ENCODE results near the gene PLK3.
"Not testable (repeated sequence)": the region's sequence is repeated elsewhere in the genome, so short reads cannot be mapped to it uniquely, and the experiment has no call there.

Gene PLK3

DNA sequence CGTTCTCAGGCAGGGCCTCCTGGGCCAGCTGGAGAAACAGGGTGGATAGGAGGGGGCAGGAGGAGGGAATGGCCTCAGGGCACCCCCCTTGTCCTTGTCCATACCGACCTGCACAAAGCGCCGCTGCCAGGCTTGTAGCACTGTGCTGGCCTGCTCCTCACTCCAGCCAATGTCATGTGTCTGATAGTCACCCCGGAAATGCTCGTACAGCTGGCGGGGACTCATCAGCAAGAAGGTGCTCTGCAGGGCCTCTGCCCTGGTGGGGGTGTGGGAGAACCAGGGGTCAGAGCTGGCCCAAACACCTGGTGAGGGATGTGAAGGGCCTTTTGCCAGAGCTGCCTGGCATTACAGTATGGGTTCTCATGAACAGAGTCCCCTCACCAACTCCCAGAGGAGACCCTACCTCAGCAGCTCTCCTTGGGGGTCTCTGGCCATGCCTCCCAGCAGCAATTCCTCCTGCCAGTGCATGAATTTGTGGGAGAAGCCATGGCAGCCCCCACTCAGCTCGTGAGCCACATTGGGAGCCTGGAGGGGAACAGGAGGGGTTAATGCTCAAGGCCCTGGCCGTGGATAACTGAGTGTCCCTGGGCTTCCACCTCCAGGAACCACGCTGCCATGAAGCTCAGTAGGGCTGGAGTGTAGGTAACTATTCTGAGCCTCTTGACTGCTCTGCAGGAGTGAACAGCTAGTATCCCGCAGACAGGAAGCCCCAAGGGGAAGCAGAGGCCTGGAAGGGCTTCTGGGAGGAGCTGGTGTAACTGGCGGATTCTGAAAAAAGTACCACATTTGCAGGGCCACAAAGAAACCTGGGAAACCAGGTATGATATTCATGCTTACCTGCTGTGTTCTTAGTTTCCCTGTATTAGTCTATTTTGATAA, 29.6 kb downstream of the PLK3 start:
- no peak for DNase-seq

DNA sequence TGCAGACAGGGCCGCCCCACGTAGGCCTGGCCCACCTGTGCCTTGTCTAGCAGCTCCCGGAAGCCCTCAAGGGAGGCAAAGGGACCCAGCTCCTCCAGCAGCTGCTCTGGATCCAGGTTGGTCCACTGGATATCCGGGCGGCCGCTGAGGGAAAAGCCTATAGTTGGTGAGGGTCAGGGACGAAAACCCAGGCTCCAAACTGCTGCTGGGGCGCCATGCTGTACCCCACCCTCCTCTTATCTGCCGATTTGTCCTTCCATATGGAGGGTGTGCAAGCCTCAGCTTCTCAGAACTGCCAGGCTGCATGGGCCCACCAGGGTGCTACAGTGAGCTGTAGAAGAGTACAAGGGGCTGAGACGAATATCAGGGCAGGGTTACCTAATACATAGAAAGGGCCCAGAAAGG, 30.7 kb downstream of the PLK3 start:
- no peak for DNase-seq

DNA sequence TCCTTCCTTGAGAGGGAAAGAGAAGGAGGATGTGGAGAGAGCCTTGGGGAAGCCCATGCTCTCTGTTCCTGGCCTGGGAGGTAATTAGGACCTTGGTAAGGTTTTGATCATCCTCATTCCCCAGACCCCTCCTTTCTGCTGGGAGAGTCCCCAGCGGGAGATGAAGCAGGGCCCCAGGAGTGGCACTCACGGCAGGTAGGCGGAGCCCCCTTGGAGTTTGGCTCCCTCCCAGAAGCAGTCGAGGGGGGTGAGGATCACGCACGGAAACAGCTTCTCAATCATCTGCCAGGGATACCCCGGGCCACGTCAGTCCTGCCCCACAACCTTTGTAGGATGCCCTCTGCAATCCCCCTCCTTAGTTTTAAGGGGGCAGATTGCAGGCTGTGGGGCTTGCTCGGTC, 31.3 kb downstream of the PLK3 start:
- DNase-seq: no peak

DNA sequence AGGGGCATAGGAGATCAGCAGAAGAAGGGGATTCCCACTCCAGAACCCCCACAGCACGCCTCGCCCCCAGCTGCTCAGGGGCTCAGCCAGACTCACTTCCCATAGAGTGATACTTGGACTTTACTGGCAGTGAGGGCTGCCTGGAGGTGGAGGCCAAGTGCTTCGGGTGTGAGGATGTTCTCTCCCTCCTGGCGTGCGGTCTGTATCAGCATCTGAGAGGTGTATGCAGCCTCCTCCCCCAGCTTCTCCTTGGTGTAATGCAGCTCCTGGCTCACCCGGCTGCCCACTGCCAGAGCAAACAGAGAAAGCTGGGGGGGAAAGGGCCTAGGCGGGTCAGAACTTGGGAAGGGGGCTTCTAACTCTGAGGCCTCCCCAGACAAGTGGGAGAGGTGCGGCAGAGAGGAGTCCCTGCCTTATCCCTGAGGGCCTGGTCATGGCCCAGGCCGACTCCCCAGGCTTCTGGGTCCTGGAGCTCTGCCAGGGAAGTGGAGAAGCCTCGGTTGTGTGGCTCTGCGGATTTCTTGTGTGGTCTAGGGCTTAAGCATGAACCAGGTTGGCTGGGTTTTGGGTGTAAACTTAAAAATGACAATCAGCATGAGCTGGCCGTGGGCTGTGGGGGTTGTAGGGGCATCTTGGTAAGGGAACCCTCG, 32.0 kb downstream of the PLK3 start:
- no peak for DNase-seq

DNA sequence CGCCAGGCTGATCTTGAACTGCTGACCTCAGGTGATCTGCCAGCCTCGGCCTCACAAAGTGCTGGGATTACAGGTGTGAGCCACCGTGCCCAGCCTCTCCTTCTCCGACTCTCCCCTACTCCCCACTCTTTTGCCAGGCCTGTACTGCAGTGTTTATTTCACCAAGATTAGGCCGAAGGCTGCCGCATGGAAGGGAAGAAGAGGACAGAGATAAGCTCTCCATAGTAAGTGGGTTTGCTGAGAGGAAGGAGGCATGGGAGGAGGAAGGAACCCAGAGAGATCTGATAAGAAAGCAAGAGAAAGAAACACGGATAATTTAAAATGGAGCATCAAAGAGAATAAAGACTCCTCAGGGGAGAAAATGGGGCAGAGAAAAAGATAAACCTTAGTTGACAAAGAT, 34.2 kb downstream of the PLK3 start:
- DNase-seq: no peak

DNA sequence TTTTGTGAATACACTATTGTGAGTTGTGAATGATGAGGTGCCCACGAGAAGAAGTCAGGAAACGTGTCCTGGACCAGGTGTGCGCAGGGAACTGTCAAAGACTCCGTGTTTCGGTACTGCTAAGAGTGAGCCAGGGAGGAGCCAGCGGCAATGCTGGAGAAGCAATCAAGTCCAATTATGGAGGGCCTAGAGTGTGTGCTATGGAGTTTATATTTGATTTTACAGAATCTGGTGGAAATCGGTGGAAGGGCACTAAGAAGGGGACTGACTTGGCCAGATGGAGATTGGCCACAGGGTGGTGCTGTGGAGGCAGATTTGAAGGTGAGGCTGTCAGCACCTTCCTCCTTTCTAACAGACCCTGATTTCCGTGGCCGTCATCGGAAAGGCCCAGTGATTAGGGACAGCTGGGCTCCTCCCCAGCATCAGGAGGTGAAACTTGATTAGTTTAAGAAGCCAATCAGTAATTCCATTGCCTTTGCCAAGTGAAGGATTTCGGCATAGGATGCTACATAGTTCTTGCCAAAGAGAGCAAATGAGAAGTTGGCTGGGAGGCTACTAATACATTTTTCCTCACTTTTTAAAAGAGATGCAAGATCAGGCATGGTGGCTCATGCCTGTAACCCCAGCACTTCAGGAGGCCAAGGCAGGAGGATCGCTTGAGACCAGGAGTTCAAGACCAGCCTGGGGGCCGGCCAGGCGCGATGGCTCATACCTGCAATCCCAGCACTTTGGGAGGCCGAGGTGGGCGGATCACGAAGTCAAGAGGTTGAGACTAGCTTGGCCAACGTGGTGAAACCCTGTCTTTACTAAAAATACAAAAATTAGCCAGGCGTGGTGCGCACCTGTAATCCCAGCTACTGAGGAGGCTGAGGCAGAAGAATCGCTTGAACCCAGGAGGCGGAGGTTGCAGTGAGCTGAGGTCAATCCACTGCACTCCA, 35.8 kb downstream of the PLK3 start:
- DNase-seq: peak; percentile 88

DNA sequence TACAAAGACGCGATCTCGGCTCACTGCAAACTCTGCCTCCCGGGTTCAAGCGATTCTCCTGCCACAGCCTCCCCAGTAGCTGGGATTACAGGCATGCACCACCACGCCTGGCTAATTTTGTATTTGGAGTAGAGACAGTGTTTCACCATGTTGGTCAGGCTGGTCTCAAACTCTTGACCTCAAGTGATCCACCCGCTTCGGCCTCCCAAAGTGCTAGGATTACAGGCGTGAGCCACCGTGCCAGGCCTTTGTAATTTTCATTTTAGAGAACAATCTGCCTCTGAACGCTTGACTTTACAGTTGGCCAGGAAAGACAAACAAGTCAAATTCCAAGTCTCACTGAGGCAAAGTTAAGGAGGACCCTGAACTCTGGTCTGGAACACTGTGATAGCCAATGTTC, 38.1 kb downstream of the PLK3 start:
- DNase-seq: not testable (repeated sequence)

DNA sequence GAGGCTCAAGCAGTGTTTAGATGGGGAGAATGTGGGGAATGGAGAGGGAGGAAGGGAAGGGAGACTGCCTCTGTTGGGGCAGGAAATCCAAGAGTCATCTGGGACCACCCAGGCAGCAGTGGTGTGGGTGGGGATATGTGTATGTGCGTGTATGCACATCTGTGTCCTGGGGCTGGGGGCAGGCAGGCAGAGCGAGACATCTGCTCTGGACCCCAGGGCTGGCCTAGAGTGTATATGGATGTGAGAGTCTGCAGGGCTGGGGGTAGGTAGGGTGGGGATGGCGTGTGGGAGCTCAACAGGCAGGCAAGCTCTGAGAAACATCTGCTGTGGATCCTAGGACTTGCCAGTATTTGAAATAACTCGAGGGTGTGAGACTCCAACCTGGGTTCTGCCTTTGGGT, 39.4 kb downstream of the PLK3 start:
- DNase-seq: no peak

DNA sequence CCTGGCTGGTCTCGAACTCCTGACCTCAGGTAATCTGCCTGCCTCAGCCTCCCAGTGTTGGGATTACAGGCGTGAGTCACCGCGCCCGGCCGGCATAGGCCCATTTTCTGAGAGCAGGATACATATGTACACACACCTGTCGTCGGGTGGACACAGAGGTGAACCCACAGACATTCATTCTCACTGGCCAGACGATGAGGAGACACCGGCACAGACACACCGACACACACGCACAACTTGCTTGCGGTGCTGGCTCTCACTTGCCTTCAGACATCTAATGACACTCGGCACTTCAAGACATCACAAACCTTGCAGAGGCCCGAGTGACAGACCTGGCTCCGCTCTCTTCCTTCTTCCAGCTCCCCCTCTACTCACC, 42.3 kb downstream of the PLK3 start:
- DNase-seq: no peak

DNA sequence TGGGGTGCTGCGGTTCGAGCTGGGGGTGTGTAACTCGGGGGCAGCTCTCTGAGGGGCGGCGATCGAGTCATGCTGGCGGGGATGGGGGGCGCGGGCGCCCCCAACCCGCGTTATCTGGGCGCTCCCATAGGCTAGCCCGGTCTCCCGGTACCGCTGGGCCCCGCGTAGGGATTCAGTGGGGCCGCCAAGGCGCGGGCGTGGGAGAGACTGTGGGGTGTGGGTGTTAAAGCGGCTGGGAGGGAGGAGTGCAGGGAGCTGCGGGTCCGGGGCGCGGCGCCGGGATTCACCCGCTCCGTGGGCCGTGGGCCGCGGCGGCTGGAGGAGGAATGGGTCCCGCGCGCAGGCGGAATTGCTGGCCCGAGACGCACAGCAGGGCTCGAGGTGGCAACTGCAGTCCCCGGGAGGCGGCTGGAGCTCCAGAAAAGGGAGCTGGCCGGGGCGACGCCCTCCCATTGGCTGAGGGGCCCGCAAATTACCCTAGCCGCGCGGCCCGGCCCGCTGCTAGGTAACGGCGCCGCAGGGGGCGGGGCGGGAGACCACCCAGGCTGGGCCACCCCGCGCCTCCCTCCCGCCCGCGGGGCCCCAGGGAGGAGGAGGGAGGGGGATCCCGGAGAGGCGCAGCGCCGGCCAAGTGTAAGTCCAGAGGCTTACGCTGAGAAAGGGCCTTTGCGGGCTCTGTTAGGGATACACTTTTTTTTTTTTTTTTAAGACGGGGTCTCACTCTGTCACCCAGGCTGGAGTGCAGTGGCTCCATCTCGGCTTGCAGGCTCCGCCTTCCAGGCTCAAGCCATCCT, 42.9 kb downstream of the PLK3 start, which contains the start of gene PTCH2:
PTCH2 (minus strand) TSS at position 392 of the 794 bp plus-strand sequence; CDS start at position 71, 321 bp downstream.
- DNase-seq: peak; percentile 9

DNA sequence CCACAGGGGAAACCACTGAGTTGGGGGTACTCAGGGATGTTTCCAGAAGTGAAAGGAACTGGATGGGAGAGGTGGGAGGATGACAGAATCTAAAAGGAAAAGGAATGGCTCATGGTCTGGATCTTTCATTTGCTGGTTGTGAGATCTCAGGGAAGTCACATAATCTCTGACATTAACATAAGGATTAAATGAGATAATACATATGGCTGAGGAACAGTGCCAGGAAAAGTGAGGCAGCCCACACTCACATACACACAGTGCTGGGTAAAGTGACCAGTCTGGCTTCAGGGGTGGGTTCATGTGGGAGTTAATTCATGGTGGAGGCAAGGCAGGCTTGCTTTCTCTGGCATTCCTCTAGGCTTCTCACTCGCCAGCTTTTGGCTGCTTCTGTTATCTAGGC, 46.8 kb downstream of the PLK3 start:
- DNase-seq: no peak

DNA sequence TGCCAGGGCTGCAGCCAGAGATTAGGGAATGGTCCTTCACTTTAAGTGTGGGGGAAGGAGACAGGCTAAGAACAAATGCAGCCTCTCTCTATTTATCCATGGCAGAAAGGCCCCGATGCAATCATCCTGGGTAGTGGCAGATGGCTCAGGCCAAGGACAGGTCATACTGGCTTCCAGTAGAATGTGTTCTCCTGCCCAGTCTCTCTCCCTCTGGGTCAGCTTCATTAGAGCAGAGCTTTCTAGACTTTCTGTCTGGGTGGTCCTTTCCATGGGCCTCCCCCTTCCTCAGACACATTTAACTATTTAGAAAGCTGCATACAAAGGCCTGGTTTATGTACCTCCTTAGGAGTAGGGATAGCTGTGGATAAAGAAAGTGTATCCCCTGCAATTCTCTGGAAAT, 47.7 kb downstream of the PLK3 start:
- DNase-seq: no peak

DNA sequence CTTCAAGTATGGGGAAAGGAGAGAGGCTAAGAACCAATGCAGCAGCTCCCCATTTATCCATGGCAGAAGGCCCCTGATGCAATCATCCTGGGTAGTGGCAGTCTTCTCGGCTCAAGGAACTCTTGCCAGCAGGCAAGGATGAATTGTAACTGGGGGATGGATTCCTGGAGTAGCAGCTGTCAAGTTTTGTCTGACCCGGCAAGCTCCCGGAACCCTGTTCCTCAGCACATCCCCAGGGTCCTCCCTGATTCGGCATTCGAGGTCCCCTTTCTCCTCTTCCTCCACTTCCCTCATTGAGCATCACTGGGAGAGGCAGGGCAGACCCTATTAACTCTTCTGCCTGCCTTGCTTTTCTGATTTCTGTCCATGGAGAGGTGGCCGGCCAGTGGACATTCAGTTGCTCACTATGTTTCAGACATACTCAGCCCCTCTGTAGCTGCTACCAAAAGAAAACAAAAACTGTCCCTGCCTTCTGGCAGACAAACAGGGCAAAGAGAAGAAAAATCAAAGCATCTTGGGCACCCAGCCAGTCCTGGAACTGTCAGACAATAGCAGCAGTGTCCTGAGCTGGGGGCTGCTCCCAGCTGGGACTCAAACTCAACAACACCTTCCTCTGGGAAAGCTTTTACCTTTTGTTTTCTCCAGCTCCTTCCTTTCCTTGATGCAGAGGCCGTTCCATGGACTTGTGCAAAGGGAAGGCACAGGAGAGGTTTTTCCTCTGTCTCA, 48.4 kb downstream of the PLK3 start:
- no peak for DNase-seq

DNA sequence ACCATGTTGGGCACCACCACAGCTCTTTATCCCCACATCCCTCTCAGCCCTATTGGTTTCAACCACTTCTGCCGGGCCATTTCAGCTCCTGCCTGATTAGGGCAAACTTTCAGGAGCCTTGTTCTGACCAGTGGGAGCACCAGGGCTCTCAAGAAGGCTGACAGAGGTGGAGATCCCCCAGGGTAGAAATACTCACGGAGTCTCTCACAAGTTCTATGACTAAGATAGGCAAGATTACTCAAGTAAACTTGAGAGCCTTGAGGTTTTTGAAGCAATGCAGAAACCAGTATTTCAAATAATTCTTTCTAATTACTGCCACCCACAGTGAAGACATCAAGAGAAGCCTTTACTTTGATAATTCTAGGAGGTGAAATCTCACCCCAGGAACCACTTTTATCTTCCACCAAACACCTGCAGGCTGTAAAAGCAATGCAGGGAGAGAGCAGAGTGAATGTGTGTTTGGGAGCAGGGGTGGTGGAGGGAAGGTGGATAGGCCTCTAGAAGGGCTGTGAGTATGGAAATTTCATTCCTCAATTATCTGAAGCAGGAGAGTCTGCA, 49.5 kb downstream of the PLK3 start:
- no peak for DNase-seq

DNA sequence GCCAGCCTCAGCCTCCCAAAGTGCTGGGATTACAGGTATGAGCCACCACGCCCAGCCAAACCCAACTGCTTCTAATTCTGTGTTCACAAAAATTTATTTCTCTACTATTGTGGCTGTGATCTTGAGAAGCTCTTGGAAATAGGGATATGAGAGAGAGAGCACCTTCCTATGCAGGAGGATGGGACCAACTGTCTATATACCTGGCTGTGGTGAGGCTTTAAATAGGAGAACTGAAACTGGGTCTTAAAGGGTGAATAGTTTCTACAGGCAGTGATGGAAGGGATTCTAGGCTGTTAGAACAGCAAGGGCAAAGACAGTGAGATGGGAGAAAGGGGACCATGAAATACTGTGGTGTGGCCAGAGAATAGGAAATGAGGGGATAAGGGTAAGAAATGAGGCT, 51.1 kb downstream of the PLK3 start:
- DNase-seq: no peak

DNA sequence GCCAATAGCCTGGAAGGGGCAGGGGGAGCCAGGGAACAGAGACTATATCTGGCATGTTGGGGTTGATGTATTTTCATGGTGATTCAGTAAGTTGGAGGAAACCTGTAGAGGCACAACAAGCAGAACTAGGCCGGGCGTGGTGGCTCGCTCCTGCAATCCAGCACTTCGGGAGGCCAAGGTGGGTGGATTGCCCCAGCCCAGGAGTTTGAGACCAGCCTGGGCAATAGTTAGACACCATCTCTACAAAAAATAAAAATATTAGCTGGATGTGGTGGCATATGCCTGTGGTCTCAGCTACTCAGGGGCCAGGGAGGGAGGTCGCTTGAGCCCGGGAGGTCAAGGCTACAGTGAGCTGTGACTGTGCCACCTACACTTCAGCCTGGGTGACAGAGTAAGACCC, 53.0 kb downstream of the PLK3 start:
- no peak for DNase-seq

DNA sequence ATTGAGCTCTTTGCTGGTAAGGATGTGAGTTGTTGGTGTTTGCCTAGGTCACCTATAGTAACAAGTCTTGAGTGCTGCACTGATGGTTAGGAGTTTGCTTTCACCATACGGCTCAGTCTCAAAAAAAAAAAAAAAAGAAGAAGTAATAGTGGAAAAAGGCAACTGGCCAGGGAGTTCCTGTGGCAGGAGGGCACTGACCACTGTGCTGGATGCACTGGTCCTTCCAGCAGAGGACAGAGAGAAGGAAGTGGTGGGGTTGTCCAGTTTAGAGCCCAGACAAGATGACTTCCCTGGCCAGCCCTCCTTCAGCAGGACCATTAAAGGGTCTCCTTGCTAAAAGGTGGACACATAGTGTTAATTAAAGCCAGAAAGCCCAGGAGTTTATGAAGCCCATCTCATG, 54.8 kb downstream of the PLK3 start:
- DNase-seq: no peak

All from activated naive CD4-positive, alpha-beta T cell treated with Interleukin-2 at 50 U/mL for 16 hours (primary cell).